Spleen (tissue), 7 donors: ENCODE measurements around the gene ARHGEF28.

Source experiments
- CTCF ChIP-seq, 11 experiments: fragments of 200-600 bp in 7 of 11; fragments of 450-650 bp in 4 of 11; sonication (generic) in 4 of 11; IDR thresholded peaks in 8 of 11; conservative IDR thresholded peaks in 3 of 11; 1 replicate in 7 of 11; 2 replicates in 4 of 11; pipeline versions ENCODE4 v1.4.0 to v1.8.0; 2016 to 2021; ENCODE audit warnings: antibody characterized with exemption in 11 of 11, inconsistent platforms in 4 of 11, mild to moderate bottlenecking in 1 of 11
- POLR2A ChIP-seq, 3 donors: fragments of 450-650 bp; IDR thresholded peaks; one replicate each; pipeline ENCODE4 v1.5.1; 2017; ENCODE audit warnings: antibody characterized with exemption in 3 of 3, mild to moderate bottlenecking in 1 of 3
- POLR2AphosphoS5 ChIP-seq, 3 donors: sonication (generic); formaldehyde crosslinking; IDR thresholded peaks; one replicate each; pipeline ENCODE4 v1.5.1; 2017; ENCODE audit warnings: antibody characterized with exemption in 3 of 3
- donor health status: DM: no; HTN: no; CAD: no; lungs with moderate emphysema.
- donor health status: DM: no; HTN: no; CAD: no.
- donor health status: DM: no; HTN: no; CAD: no.

DNA sequence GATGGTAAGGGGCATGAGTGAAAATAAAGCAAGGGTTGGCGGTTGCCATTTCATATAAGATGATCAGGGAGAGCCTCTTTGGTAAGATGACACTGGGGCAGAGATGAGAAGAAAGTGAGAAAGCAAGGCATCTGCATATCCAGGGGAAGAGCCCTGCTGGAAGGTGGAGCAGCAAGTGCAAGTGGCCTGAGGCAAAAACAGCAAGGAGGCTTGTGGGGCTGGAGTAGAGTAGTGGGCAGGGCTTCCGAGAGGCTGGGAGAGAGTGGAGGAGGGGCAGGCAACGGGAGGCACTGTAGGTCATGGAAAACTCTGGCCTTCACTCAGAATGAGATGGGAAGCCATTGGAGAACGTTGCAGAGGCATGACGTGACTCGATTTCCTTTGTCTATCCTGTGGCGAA is 199.2 kb downstream of the ARHGEF28 start:
- TF ChIP-seq CTCF (IDR thresholded peaks at IDR 0.05 in 8 of 11, conservative IDR thresholded peaks at IDR 0.05 in 3 of 11) (no peak), POLR2A (IDR thresholded peaks at IDR 0.05) (no peak), POLR2AphosphoS5 (IDR thresholded peaks at IDR 0.05) (no peak)
